ENCODE results near the gene FAIM2. TPM values are rescaled to one million over a fixed set of nuclear protein-coding genes. Genes with fewer than 3 reads are reported as not detected.
A peak's percentile ranks its signal among the peaks of the same experiment; 100 is the strongest.

The FAIM2 gene
- total RNA-seq, 1 experiment from 2014 or later: not detected

DNA sequence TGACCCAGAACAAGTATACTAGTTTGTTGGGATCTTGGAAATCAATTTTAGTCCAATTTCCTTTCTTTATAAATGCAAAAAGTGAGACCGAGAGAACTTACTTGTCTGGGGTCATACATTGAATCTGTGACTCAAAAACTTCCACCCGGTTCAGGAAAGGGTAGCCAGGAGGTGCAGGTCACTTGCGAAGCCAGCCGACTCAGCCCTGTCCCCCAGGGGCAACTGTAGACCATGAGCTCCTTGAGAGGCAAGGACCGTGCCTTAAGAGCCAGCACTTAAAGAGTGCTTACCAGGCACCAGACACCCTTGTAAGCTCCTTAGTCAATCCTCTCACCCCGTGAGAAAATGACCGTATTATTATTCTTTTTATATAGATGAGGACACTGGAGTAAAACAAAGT is 60.3 kb downstream of the FAIM2 start:
- in situ Hi-C loops (cut with HindIII; ENCODE audit: low sequenced_read_pairs): no loop called here
- DNase-seq (ENCODE audit: low spot score): no peak

DNA sequence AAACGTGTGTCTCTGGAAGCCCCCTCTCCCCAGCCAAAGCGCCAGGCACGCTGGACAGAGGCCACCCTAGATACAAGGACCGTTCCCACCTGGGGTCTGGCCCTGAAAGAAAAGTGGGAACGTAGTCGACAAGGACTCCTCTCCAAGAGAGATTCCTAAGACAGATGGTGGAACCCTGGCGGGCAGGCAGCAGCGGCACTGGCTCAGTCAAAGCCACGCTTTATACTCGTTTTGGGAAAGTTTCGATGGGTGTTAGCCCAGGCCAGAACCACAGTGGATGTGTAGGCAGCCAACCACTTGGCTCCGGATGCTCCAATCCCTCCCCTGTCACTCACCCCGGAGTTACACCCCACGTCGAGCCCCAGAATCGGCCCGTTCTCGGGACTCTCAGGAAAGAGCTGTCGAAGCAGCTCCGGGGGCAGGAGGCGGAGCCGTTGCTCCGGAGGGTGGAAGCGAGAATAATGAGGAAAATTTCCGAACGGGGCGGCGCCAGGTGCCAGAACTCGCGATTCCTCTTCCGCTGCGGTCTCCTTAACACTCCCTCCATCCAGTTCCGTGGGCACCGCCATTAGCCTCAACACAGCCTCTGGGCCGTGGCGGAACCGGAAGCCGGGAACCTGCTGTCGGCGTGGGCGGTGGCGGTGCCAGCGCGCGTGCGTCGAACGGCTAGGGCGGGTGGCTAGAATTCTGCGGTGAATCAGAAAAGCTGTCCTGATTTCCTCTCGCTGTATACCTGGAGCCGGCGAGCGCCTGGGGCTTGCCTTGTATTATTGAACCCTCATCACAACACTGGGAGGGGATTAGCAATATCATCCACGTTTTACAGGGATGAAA is 61.0 kb downstream of the FAIM2 start, which contains the start of gene BCDIN3D:
Gene BCDIN3D, minus strand, starts transcription at position 588 of the 834 bp plus-strand sequence. Its CDS starts 19 bp downstream, at position 569.
- peak; percentile 92 for DNase-seq (ENCODE audit: low spot score)
- in situ Hi-C loops (cut with HindIII; ENCODE audit: low sequenced_read_pairs): no loop called here

DNA sequence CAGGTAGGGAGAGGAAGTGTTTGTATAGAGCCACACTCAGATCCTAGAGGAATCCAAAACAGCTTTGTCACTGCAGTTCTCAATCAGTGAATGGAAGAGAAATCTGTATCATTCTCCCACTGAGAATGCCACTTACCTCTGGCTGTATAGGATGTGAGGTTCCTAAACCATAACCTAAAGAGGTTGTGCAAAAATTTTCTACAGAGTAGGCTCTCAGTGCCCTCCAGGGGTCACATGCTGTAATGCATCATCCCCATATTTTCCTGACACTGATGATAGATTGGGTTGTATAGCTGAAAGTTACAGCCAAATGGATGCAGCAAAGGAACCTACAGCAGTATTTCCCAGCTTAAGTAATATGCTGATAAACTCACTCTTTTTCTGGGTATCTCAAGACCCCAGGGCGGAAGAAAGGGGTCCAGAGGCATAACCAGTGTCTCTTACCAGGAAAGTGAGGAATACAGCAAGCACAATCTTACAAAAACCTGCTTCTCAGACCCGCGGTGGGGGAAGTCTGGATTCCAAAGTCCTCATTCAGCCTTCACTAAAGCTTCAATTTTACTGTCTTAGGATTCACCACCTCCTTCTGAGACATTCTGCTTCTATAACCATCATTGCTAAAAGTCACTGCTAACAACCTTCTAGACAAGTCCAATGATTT is 64.6 kb downstream of the FAIM2 start:
- in situ Hi-C loops (cut with HindIII; ENCODE audit: low sequenced_read_pairs): no loop called here
- peak; percentile 30 for DNase-seq (ENCODE audit: low spot score)

DNA sequence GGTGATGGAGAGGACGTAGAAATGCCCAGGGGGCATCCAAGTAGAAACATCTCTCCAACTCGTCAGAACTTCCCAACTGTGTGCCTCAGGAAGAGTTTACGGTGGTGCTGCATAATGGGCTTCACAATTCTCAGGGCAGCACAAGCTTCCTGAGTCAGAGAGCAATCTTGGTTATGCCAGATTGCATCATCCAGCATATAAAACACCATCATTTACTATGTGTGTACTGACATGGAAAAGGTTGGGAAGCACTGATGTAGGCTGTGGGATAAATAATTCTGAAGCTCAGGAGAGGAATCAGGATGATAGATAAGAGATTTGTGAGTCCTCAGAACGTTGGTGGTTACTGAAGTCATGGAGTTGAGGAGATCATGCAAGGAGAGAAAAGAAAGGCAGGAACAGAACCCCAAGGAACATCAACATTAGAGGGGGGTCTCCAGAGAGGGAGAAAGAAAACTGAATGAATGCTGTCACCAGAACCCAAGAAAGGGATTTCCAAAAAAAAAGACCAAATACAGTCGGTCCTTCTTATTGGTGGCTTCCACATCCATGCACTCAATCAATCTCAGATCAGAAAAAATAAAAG is 70.8 kb downstream of the FAIM2 start:
- in situ Hi-C loops (cut with HindIII; ENCODE audit: low sequenced_read_pairs): no loop called here

DNA sequence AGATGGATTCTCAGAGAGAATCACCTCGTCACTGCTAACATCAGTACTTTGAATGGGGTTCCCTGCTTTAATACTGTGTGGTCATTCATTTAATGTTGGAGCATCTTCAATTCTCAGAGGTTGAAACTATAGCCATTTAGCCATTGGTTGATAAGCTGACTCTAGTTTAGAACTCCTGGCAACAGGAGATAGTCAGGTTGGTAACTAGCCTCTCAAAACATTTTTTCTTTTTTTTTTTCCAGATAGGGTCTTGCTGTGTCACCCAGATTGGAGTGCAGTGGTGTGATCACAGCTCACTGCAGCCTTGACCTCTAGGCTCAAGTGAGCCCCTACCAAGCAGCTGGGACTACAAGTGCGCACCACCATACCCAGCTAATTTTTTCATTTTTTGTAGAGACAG is 72.0 kb downstream of the FAIM2 start:
- in situ Hi-C loops (cut with HindIII; ENCODE audit: low sequenced_read_pairs): no loop called here
- DNase-seq (ENCODE audit: low spot score): no peak

More for the DNA sequence above, 70.8 kb downstream of the FAIM2 start:
- no peak for DNase-seq (ENCODE audit: low spot score)

DNA sequence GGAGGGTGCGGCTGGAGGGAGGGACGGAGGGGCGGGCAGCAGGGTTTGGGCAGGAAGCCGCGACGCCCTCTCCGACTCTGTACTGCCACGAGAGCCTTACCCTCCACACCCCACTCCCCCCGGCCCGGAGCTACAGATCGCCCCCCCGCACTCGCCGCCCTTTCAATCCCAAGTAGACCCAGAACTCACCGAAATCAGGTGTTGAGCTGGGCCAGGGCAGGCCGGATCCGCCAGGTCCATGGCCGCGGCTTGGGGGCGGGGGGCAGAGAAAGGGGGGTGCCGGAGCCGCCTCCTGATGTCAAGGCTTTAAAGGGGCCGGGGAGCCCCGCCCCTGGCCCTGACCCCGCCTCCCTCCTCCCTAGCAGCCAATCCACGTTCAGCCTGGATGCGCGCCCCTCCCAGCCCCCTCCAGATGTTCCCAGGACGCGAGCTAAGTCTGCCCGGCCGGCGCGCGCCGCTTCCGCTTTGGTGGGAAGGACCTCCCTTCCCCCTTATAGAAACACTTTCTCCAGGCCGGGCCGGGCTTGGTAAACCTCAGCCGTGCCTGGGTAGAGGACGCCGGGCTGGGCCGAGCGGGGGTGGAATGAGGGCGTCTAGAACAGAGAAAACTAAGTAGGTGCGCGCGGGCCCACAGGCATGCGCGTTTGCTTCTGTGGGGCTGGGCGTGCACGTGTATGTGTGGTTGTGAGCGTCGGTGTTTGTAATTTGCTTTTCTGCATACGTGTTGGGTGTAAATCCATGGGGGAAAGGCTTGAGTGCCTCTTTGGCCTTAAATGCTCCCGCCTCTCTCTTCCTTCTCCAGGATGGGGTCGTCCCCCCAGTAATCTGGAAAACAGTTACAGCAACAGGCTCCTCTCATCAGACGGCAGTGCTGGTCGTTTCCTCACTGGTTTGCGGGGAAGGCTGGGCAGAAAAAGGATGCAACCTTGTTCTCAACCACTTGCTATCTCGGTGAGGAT is 75.3 kb downstream of the FAIM2 start, which contains the start of gene NCKAP5L:
Gene NCKAP5L, minus strand, starts transcription at position 281 of the 959 bp plus-strand sequence. CDS start 24,369 bp downstream, outside the sequence.
- DNase-seq (ENCODE audit: low spot score): peak; percentile 91
- in situ Hi-C loops (cut with HindIII; ENCODE audit: low sequenced_read_pairs): no loop called here

DNA sequence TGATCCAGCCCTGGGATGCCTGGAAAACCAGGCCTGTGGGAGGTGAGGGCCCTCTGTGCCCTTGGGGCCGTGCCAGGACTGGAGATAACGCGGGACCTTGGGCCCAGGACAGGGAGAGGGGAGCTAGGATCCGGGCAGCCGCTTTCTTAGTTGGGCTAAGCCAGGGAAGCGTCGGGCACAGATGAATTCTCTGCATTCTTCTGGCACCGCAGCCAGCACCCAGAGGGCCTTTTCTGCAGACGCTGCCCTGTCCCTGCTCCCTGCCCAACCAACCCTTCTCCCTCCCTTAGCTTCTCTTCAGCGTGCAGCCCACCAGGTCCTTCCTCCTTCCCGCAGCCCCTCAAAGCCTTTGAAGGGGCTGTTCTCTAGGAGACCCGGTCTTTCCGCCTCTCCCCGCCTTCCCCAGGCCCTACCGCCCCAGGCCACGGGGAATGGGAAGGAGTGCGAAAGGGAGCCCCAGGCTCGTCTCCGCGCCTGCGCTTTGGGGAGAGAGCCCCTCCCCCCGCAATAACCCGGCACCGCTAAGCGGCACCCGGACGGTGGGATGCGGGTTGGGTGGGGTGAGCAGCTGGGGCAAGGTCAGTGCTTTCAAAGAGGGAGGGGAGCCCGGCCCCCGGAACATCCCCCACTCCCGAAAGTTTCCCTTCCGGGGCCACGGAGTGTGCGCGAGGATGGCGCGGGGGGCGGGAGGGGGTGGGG is 76.2 kb downstream of the FAIM2 start:
- DNase-seq (ENCODE audit: low spot score): peak; percentile 70
- in situ Hi-C loops (cut with HindIII; ENCODE audit: low sequenced_read_pairs): no loop called here

DNA sequence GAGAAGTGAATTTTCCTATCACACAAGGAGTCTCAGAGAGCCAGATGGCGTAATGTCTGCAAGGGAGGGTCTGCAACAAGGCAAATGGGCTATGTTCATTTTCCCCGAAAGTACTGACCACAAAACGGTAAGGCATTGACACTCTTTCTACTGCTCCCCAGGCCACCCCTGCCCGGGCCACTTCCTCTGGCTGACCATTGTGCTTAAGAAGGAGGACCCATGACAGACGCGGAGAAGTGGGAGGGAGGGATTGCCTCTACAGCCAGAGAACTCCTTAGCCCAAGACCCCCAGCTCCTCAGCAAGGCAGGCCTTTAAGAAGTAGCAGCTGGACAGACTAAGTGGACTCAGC is 76.7 kb downstream of the FAIM2 start:
- in situ Hi-C loops (cut with HindIII; ENCODE audit: low sequenced_read_pairs): no loop called here
- DNase-seq (ENCODE audit: low spot score): no peak

DNA sequence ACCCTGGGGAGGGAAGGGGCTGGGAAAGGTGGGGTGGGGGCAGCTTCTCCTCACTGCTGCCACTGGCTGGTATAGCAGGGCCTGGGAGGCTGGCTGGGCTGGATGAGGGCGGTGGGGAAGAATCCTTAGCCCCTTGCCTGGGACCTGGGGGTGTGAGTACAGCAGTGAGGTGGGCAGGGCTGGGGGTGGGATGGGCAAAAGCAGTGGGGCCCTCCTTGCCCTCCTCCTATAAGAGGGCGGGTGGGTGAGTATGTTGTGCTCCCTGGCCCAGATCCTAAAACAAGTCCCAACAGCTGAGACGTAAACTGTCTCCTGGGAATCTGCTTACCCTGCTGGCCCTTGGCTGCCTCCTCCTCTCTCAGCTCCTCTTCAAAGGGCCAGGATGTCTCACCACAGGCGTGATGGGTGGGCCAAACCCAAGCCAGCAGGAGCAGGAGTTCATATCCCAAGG is 77.7 kb downstream of the FAIM2 start:
- in situ Hi-C loops (cut with HindIII; ENCODE audit: low sequenced_read_pairs): no loop called here
- no peak for DNase-seq (ENCODE audit: low spot score)

DNA sequence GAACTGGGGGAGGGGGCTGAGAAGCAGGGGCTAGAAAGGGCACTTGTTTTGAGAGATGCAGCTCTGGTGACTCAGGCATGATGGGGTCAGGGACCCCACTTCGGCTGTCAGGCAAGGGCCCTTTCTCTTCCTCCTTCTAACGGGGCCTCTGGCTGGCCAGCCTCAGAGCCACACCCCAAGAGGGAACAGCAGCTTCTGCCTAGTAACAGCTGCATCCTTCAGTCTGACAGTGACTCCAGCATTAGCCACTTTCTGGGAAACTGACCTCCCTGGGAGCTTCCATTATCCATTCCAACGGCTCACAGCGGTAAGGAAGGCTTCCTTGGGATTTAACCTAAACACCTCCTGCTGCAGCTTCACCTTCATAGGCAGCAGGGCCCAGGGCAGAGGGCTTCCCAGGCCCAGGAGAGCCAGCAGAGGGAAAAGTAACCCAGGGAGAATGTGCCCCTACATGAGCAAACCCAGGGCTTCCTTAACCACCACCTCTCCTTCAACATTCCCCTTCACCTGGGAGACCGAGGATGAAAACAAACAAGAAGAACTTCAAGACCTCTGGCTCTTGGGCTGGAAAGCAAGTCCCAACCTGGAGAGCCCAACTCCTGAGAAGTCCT is 78.2 kb downstream of the FAIM2 start:
- in situ Hi-C loops (cut with HindIII; ENCODE audit: low sequenced_read_pairs): no loop called here
- no peak for DNase-seq (ENCODE audit: low spot score)

DNA sequence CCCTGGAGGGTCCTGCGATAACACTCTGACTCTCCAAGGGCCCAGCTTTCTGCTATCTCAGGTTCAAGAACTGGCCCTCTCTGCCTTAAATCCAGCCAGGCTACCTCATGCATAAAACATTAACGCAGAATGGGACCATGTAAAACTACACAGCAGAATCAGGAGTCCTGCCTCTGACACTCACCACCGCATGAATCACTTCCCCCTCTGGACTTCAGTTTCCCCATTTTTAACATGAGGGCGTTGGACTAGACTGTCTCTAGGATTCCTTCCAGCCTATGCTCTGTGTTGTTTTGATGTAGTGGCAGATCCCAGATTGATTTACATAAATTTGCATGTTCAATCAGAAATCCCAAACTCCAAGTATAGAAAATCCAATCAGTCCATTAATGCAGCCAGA is 78.8 kb downstream of the FAIM2 start:
- in situ Hi-C loops (cut with HindIII; ENCODE audit: low sequenced_read_pairs): no loop called here
- no peak for DNase-seq (ENCODE audit: low spot score)

DNA sequence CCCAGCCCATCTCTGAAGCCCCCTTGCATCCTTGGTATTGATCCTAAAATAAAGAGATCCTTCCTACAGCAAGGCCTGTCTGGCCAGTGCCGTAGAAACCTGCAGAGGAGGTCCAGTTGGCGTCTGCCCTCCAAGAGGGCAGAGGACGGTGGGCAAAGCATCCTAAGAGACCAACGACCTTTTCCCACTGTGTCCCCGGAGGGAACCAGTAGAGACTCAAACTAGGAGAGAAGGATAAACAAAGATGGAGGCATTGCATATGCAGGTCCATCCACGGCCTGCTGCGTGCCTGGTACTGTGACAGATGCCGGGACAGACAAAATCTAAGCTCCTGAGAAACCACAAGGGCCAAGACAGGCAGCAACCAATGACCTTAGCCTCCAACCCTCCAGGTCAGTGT is 79.3 kb downstream of the FAIM2 start:
- in situ Hi-C loops (cut with HindIII; ENCODE audit: low sequenced_read_pairs): no loop called here
- no peak for DNase-seq (ENCODE audit: low spot score)

DNA sequence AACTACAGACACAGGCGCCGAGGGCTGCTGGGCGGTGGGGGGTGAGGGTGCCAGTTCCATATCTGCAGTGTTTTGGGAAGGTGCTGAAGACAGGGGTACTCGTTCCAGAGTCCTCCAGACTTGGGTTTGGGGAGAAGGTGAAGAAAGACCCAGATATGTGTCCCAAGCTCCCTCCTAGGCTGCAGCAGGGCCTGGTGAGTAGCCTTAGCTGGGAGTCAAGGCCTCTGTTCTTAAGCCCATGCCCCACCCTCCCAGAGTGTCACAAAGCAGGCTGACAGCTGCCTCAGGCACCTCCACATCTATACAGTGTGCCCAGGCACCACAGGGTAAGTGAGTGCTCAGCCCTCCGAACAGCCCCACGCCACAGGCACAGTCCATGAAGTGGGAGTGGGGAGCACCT is 79.7 kb downstream of the FAIM2 start:
- no peak for DNase-seq (ENCODE audit: low spot score)
- in situ Hi-C loops (cut with HindIII; ENCODE audit: low sequenced_read_pairs): no loop called here

DNA sequence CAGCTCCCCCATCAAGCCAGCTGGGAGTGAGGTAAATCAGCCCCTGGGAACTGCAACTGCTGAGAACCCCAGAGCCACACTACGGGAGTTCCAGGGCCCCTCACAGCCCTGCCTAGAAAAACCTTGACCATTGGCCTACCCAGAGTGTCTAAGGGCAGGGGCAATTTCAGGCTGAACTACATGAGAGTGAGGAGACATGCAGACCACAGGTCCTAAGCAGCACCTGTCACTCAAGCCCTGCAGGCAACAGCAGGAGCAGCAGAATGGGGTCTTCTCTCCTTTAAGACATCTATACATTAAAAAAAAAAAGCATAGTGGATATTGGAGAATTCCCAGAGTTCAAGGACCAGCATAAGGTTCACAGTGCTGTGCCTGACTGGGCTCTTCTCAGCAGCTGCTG is 80.3 kb downstream of the FAIM2 start:
- no peak for DNase-seq (ENCODE audit: low spot score)
- in situ Hi-C loops (cut with HindIII; ENCODE audit: low sequenced_read_pairs): no loop called here

DNA sequence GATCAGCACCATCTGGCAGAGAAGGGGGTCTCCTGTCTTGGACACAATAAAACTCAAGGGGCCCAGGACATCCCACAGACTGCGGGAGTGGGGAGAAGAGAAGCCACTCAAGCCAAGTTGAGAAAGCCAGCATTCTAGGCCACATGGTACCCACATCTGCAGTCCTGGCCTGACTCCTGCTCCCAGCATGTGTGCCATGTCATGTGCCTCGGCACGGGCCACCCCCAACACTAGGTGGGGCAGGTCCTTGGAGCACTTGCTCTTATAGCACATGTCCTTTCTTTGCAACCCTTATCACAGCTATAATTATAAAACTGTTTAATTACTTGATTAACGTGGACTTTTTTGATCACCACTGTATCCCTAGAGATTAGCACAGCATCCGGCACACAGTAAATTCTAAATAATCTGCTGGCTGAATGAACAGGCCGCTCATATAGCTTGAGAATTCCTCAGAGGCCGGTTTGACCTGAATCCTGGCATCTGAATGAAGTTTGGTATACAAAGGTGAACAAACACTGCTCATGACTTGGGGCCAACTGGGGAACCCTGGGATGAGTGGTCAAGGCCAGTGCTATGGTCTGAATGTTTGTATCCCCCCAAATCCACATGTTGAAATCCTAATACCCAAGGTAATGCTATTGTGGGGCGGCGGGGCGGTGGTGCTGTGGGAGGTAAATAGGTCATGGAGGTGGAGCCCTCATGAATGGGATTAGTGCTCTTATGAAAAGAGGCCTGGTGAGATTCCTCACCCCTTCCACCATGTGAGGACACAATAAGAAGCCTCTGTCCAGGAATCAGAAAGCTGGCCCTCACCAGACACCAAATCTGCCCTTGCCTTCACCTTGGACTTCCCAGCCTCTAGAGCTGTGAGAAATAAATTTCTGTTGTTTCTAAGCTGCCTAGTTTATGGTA is 82.1 kb downstream of the FAIM2 start:
- in situ Hi-C loops (cut with HindIII; ENCODE audit: low sequenced_read_pairs): no loop called here
- no peak for DNase-seq (ENCODE audit: low spot score)

DNA sequence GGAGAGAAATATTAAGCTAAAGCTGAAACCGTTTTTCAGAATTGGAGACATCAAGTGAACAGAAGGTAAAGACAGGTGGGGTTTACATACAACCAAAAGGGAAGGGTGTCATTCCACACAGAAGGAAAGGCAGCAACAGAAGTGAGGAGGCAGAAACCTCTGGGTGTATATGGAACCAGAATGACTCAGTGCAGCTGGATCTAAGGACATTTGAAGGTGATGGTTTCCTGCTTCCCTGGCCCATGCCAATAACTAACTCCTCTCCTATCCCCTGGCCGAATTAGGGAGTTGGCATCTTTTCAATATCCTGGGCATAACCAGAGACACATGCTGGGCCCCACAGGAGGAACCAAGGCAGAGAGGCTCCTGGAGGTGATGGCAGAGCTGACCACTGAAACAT is 83.9 kb downstream of the FAIM2 start:
- in situ Hi-C loops (cut with HindIII; ENCODE audit: low sequenced_read_pairs): no loop called here
- no peak for DNase-seq (ENCODE audit: low spot score)

DNA sequence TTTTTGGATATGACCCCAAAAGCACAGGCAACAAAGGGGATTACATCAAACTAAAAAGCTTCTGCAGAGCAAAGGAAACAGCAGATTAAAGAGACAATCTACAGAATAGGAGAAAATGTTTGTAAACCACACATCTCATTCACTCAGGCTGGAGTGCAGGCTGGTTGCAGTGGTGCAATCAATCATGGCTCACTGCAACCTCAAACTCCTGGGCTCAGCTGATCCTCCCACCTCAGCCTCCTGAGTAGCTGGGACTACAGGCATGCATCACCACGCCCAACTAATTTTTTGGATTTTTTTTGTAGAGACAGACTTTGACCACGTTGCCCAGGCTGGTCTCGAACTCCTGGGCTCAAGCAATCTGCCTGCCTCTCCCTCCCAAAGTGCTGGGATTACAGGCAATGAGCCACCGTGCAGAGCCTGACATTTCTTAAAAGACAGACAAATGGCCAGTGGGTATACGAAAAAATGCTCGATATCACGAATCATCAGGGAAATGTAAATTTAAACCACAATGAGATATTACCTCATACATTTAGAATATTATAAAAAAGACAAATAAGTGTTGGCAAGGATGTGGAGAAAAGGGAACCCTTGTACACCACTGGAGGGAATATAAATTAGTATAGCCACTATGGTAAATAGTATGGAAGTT is 85.3 kb downstream of the FAIM2 start:
- in situ Hi-C loops (cut with HindIII; ENCODE audit: low sequenced_read_pairs): no loop called here
- DNase-seq (ENCODE audit: low spot score): no peak
